ENCODE data around the gene SLC41A2.
A peak's percentile ranks its signal among the peaks of the same experiment; 100 is the strongest.
"Not testable (repeated sequence)": the region's sequence is repeated elsewhere in the genome, so short reads cannot be mapped to it uniquely, and the experiment has no call there.

The SLC41A2 gene, protein sequence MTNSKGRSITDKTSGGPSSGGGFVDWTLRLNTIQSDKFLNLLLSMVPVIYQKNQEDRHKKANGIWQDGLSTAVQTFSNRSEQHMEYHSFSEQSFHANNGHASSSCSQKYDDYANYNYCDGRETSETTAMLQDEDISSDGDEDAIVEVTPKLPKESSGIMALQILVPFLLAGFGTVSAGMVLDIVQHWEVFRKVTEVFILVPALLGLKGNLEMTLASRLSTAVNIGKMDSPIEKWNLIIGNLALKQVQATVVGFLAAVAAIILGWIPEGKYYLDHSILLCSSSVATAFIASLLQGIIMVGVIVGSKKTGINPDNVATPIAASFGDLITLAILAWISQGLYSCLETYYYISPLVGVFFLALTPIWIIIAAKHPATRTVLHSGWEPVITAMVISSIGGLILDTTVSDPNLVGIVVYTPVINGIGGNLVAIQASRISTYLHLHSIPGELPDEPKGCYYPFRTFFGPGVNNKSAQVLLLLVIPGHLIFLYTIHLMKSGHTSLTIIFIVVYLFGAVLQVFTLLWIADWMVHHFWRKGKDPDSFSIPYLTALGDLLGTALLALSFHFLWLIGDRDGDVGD

GRCh38 chr12:104958001-104958804 is at the start of gene SLC41A2:
Gene SLC41A2 (minus strand): TSS chr12:104958290. CDS start chr12:104928527, 29,763 bp downstream.
- DNase-seq (ENCODE audit: low read depth in 2 of 2), result peak; percentile 56 to 62

- no peak for DNase-seq (ENCODE audit: low read depth in 2 of 2)
These were observed 43.4 kb upstream of the SLC41A2 start for GRCh38 chr12:105001476-105001875.

GRCh38 chr12:104999347-104999685 is 41.2 kb upstream of the SLC41A2 start:
- no peak for DNase-seq (ENCODE audit: low read depth in 2 of 2)

DNA sequence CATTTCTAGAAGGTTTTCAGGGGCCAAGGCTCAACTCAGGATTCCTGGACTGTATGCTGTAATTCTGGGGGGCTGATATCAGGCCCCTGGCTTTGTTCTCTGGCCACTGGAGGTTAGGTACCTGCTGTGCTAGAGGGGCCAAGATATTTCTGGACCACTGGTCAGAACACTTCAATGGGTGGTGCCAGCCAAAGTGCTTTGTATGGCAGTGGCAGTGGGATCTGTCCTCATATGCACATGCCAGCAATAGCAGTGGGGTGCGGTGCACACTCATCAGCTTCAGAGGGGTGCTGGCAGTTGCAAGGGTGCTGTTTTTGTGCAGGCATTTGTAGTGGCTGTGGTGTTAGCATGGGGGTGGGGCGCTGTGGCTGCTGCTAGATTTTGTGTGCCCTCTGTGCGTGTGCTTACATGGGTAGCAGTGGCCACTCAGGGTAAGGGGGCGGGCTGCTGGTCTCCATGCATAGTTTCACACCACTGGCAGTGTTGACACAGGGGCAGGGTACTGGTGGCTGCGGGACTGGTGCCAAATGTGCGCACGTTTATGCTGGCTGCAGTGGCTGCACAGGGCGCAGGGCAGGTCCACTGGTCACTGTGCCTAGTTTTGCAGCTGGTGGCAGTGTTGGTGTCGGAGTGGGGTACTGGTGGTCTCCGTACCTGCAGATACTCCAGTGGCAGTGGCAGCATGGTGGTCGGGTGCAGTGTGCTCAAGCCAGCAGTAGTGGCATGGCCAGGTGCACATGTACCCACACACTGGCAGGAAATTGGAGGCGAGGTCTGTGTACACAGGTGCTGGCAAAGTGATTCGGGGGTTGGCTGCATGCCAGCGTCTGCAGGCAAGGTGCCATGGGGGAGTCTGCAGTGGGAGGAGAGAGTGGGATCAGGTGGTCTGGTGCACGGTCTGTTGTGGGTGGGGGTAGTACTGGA is 40.6 kb upstream of the SLC41A2 start:
- DNase-seq (ENCODE audit: low read depth in 2 of 2), result no peak

- DNase-seq (ENCODE audit: low read depth in 2 of 2), result no peak
These were observed 39.5 kb upstream of the SLC41A2 start for GRCh38 chr12:104997541-104997940.

DNA sequence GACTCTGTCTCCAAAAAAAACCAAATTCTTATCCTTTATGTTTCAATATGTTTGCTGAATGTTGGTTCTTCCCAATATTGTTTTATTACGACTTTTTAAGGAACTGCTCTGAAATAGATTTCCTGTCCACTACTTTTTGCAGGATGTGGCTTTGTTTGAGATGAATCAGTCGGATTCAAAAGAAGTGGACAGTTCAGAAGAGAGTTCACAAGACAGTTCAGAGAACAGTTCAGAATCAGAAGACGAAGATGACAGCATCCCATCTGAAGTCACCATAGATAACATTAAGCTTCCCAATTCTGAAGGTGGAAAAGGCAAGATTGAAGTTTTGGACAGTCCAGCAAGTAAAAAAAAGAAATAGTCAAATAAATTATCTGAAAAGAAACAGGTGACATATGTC is 36.2 kb upstream of the SLC41A2 start:
- DNase-seq (ENCODE audit: low read depth in 2 of 2), result no peak

GRCh38 chr12:104991565-104992128 is 33.6 kb upstream of the SLC41A2 start:
- DNase-seq (ENCODE audit: low read depth in 2 of 2), result no peak

- no peak for DNase-seq (ENCODE audit: low read depth in 2 of 2)
These were observed 32.9 kb upstream of the SLC41A2 start for GRCh38 chr12:104990950-104991349.

DNA sequence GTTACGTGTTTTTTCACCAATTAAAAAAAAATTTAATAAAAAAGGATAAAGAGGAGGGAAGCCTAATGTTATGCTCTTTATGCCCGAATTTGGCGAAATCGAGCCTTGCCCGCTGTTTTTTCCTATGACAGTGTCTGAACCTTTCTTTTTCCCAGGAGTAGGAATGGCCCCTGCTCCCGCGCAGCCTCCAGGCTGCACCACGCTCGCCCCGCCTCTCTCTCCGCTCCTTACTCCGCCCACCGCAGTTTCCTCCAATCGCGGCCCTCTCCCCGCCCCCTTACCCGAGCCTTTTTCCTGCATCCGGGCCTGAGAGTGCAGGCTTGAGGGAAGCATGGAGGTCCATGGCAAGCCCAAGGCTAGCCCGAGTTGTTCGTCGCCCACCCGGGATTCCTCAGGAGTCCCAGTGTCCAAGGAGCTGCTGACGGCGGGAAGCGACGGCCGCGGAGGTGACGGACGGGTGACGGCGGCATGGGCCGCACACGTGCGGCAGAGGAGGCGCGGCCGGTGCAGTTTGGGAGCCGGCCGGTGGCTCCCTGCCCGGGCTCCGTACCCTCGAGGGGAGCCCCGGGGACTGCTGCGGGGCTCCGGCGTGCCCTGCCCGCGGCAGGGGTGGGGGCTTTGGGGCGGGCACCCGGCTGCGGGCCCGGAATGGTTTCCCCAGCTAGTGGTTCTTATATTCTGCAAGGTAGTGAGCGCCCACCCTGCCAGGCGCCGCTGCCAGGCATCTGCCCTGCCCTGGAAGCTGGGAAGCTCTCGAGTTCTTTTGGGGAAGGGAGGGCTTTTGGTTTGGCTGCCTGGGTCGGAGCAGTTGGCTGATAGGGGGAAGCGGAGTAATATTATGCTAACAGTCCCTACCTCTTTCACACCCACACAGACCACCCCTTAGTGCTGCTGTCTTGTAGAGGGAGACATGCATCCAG is 28.2 kb upstream of the SLC41A2 start, which contains the start of gene NOPCHAP1:
NOPCHAP1 (plus strand) TSS at position 295 of the 920 bp plus-strand sequence; CDS start at position 332, 37 bp downstream.
- DNase-seq (ENCODE audit: low read depth in 2 of 2), result peak; percentile 77 to 85

DNA sequence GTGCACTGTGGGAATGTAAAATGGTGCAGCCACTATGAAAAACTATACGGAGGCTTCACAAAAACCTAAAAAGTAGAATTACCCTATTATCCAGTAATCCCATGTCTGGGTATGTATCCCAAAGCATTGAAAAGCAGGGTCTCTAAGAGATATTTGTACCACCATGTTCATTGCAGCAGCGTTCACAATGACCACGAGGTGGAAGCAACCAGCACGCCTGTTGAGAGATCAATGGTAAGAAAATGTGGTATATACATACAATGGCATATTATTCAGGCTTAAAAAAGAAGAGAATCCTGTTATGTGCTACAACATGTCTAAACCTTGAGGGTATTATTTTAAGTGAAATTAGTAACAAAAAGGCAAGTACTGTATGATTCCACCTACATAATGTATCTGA is 27.1 kb upstream of the SLC41A2 start:
- no peak for DNase-seq (ENCODE audit: low read depth in 2 of 2)

DNA sequence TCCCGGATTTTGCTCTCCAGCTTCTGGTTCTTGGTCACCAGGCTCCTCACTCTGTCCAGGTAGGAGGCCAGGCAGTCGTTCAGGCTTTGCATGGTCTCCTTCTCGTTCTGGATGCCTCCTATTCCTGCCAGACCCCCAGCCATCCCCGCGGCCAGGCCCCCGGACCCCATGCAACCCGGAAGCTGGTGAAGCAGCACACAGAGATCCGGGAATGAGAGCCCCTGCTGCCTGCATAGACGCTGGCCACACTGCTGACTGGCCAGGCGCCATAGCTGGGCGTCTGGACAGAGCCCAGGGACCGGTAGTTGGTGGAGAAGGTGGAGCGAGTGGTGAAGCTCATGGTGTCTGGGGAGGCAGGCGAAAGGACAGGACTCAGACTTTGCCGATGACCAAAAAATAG is 19.6 kb upstream of the SLC41A2 start:
- DNase-seq (ENCODE audit: low read depth in 2 of 2), result not testable (repeated sequence)

GRCh38 chr12:104976703-104977102 is 18.6 kb upstream of the SLC41A2 start:
- DNase-seq (ENCODE audit: low read depth in 2 of 2), result no peak

DNA sequence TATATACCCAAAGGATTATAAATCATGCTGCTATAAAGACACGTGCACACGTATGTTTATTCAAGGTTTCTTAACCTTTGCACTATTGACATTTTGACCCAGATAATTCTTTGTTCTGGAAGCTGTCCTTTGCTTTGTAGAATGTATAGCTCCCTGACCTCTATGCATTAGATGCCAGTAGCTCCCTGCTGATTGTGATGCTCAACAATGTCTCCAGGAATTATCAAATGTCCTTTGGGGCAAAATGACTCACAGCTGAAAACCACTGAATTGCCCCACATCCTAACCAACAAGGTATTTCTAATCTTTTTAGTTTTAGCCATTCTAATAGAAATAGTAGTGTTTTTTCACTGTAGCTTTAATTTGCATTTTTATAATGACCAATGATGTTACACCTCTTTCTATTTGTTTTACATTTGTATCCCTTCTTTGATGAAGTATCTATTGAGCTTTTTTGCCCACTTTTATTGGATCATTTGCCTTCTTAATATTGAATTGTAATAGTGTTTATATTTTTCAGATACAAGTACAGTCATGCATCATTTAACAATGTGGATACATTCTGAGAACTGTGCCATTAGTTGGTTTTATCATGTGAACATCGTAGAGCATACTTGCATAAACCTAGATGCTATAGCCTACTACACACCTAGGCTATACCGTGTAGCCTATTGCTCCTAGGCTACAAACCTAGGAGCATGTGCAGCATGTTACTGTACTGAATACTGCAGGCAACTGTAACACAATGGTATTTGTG is 17.7 kb upstream of the SLC41A2 start:
- no peak for DNase-seq (ENCODE audit: low read depth in 2 of 2)

GRCh38 chr12:104974626-104975290 is 16.7 kb upstream of the SLC41A2 start:
- no peak for DNase-seq (ENCODE audit: low read depth in 2 of 2)

DNA sequence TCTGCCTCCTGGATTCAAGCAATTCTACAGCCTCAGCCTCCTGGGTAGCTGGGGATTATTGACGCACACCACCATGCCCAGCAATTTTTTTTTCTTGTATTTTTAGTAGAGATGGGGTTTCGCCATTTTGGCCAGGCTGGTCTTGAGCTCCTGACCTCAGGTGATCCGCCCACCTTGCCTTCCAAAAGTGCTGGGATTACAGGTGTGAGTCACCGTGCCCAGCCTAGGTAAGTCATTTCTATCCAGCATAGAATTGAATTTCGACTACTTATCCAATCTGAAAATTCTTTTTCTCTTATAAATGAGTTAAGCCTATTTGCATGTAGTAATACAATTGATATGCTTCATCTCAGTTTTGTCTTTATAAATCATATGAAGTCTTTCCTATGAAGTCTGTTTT is 15.2 kb upstream of the SLC41A2 start:
- DNase-seq (ENCODE audit: low read depth in 2 of 2), result no peak

DNA sequence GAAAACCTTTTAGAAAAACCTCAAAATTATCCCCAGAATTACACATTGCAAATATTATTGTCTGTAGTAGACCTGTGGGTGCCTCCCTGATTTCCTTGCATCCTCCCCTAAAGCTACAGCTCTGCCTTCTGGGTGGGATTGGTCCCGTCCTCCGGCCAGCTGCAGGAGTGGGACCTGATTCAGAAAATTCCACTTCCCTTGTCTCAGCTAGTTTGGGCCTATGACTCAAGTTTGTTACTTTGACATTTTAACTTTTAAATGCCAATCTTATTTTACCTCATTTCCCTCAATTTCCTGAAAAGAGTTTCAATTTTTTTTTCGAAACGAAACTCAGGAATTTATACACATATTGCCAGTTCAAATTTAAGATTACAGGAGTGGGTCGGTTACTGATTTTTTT is 13.2 kb upstream of the SLC41A2 start:
- no peak for DNase-seq (ENCODE audit: low read depth in 2 of 2)

DNA sequence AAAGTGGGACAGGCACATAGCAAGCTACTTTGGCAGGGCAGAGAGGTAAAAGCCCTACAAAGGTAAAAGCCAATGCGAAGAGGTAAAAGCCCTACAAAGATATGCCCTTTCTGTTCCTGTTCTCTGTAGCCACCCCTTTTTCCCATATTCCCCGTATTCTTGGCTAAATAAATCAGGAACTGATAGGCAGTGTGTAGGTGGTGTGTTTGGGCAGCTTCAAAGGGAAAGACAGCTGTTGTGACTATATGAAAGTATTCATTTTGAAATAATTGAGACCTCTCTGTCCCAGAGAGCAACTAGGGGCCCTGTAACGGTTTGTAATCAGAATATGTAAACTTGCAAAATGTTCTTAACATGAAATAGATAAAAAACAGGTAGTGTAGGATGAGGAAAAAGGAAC is 11.3 kb upstream of the SLC41A2 start:
- DNase-seq (ENCODE audit: low read depth in 2 of 2), result no peak

GRCh38 chr12:104966677-104967076 is 8.6 kb upstream of the SLC41A2 start:
- DNase-seq (ENCODE audit: low read depth in 2 of 2), result no peak

DNA sequence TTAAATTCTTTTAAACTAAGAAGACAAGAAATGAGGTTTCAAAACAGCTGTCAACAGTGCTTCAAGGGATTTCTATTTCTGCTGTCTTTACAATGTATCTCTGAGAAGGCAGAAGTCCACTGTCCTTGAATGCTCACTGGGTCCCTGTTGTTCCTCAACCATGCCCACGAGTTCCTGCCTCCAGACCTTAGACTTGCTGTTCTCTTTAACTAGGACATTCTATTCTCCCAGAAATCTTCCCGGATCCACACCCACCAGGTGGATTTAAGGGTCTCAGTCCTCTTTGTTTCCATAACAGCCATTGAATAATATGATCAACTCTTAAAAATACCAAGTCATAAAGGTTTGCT is 6.7 kb upstream of the SLC41A2 start:
- no peak for DNase-seq (ENCODE audit: low read depth in 2 of 2)

Measured in activated CD4-positive, alpha-beta T cell treated with anti-CD3 and anti-CD28 coated beads for 24 hours (primary cell).